ENCODE measurements around the gene MLNR.
A peak's percentile ranks its signal among the peaks of the same experiment; 100 is the strongest.

MLNR gene

GRCh38 chr13:49226613-49227012, 6.5 kb downstream of the MLNR start:
- no peak for DNase-seq

- no peak for DNase-seq
These were observed 14.6 kb downstream of the MLNR start for GRCh38 chr13:49234741-49235140.

GRCh38 chr13:49235856-49236431, 15.8 kb downstream of the MLNR start:
- no peak for DNase-seq

GRCh38 chr13:49238621-49239020, 18.5 kb downstream of the MLNR start:
- no peak for DNase-seq

GRCh38 chr13:49240017-49240416, 19.9 kb downstream of the MLNR start:
- peak; percentile 56 for DNase-seq

- DNase-seq: no peak
These were observed 21.2 kb downstream of the MLNR start for GRCh38 chr13:49241296-49241695.

GRCh38 chr13:49245101-49245500, 25.0 kb downstream of the MLNR start:
- DNase-seq: no peak

GRCh38 chr13:49246850-49247642, 26.9 kb downstream of the MLNR start:
- DNase-seq: no peak

GRCh38 chr13:49247643-49248621, 27.8 kb downstream of the MLNR start, which contains the start of gene CDADC1:
TSS of gene CDADC1 (plus strand) at chr13:49247925. CDS start at chr13:49248038, 113 bp downstream.
- peak; percentile 96 for DNase-seq

GRCh38 chr13:49248622-49249002, 28.5 kb downstream of the MLNR start:
- DNase-seq: peak; percentile 9

- no peak for DNase-seq
These were observed 31.2 kb downstream of the MLNR start for GRCh38 chr13:49251326-49251725.

- no peak for DNase-seq
These were observed 33.2 kb downstream of the MLNR start for GRCh38 chr13:49253310-49253709.

GRCh38 chr13:49254007-49254406, 33.9 kb downstream of the MLNR start:
- no peak for DNase-seq

- DNase-seq: no peak
These were observed 36.7 kb downstream of the MLNR start for GRCh38 chr13:49256841-49257240.

- no peak for DNase-seq
These were observed 38.1 kb downstream of the MLNR start for GRCh38 chr13:49258089-49258796.

- no peak for DNase-seq
These were observed 39.4 kb downstream of the MLNR start for GRCh38 chr13:49259586-49259985.

GRCh38 chr13:49262634-49263033, 42.5 kb downstream of the MLNR start:
- no peak for DNase-seq

GRCh38 chr13:49265822-49266221, 45.7 kb downstream of the MLNR start:
- no peak for DNase-seq

- peak; percentile 44 for DNase-seq
These were observed 51.1 kb downstream of the MLNR start for GRCh38 chr13:49271264-49271663.
